Endothelial cell of umbilical vein (primary cell): ENCODE data around the gene ANO9. TPM values are rescaled to one million over a fixed set of nuclear protein-coding genes. Genes with fewer than 3 reads are reported as not detected.

ENCODE experiments used
- BruUV-seq: library from RNA; stranded (reverse); fragments of 400-500 nt; replicated peaks from 2 replicates; lab custom pipeline; 2021; lab: Mats Ljungman, UMichigan
- CTCF ChIA-PET: fragments of 300-600, 350-600 bp; sonication (Branson Sonifier 250); formaldehyde crosslinking; loops from one replicate; lab custom pipeline; 2021; ENCODE audit warnings: antibody characterized with exemption, inconsistent platforms; lab: Charles Lee
- POLR2A ChIA-PET: fragments of 300-600, 350-600 bp; sonication (Branson Sonifier 250); formaldehyde crosslinking; loops from one replicate; lab custom pipeline; 2021; ENCODE audit warnings: antibody characterized with exemption, inconsistent platforms; lab: Charles Lee
- DNase-seq: peaks from one replicate; pipeline ENCODE4 v3.0.0-alpha.2; 2011; ENCODE audit warnings: low read depth, low spot score
- FAIRE-seq: peaks from 2 replicates; lab custom pipeline; 2011; peaks lifted over from hg19 to GRCh38; lab: Jason Lieb, UNC
- H2AFZ ChIP-seq: 2 replicates; pipeline ENCODE4 v1.6.0; 2012; ENCODE audit warnings: low read depth, low read length, control low read depth, inconsistent platforms
- H3K27ac ChIP-seq: 2 replicates; pipeline ENCODE4 v1.5.1; 2011; ENCODE audit warnings: low read depth, mild to moderate bottlenecking, control low read depth, low read length, moderate library complexity; ENCODE audit not compliant: insufficient read depth
- H3K27me3 ChIP-seq, 2 experiments: 2 replicates each; pipeline versions ENCODE4 v1.6.0 to v1.6.1; 2011; ENCODE audit warnings: low read length in 2 of 2, mixed read lengths in 1 of 2; ENCODE audit not compliant: control insufficient read depth in 2 of 2, insufficient read depth in 2 of 2
- H3K36me3 ChIP-seq, 2 experiments: 2 replicates in 1 of 2; 3 replicates in 1 of 2; pipeline ENCODE4 v1.5.1; 2011; ENCODE audit warnings: low read length in 2 of 2, mild to moderate bottlenecking in 1 of 2, moderate library complexity in 1 of 2; ENCODE audit not compliant: control insufficient read depth in 2 of 2, insufficient read depth in 2 of 2; ENCODE audit errors: extremely low read depth in 1 of 2
- H3K4me1 ChIP-seq: 3 replicates; pipeline ENCODE4 v1.5.1; 2011; ENCODE audit warnings: mild to moderate bottlenecking, low read length; ENCODE audit not compliant: control insufficient read depth, insufficient read depth; ENCODE audit errors: extremely low read depth
- H3K4me2 ChIP-seq: 2 replicates; pipeline ENCODE4 v1.6.1; 2011; ENCODE audit warnings: low read length, control low read depth, mixed read lengths; ENCODE audit not compliant: insufficient read depth
- H3K4me3 ChIP-seq, 3 experiments: fragments of 200-600 bp in 1 of 3; sonication (generic), shearing (Covaris generic) in 1 of 3; replicated peaks in 1 of 3; 2 replicates each; pipeline ENCODE4 v1.5.1; 2011 to 2016; ENCODE audit warnings: control low read depth in 3 of 3, low read length in 3 of 3, mild to moderate bottlenecking in 2 of 3, inconsistent platforms in 1 of 3, low read depth in 1 of 3, moderate library complexity in 1 of 3; ENCODE audit not compliant: insufficient read depth in 1 of 3
- H3K79me2 ChIP-seq: 2 replicates; pipeline ENCODE4 v1.6.0; 2012; ENCODE audit warnings: low read length, inconsistent platforms; ENCODE audit not compliant: control insufficient read depth, insufficient read depth
- H3K9ac ChIP-seq: replicated peaks from 2 replicates; pipeline ENCODE3; 2011; ENCODE audit warnings: low read length, control low read depth; ENCODE audit not compliant: insufficient read depth; ENCODE audit errors: extremely low read depth
- H3K9me1 ChIP-seq: replicated peaks from 3 replicates; pipeline ENCODE4 v1.6.0; 2011; ENCODE audit warnings: mild to moderate bottlenecking, low read length; ENCODE audit not compliant: control insufficient read depth, insufficient read depth; ENCODE audit errors: extremely low read depth
- H3K9me3 ChIP-seq: replicated peaks from 2 replicates; pipeline ENCODE4 v1.5.1; 2012; ENCODE audit warnings: low read length, inconsistent platforms; ENCODE audit not compliant: control insufficient read depth, insufficient read depth
- H4K20me1 ChIP-seq: replicated peaks from 2 replicates; pipeline ENCODE3; 2011; ENCODE audit warnings: mild to moderate bottlenecking, low read length; ENCODE audit not compliant: control insufficient read depth, insufficient read depth; ENCODE audit errors: extremely low read depth
- FOS ChIP-seq: IDR thresholded peaks from 2 replicates; pipeline ENCODE4 v1.6.1; 2011; ENCODE audit warnings: mild to moderate bottlenecking, low read length, moderate library complexity, borderline replicate concordance; ENCODE audit not compliant: insufficient read depth
- GATA2 ChIP-seq: IDR thresholded peaks from 2 replicates; pipeline ENCODE4 v1.7.0; 2011; ENCODE audit warnings: low read depth, mild to moderate bottlenecking, moderate library complexity, mixed read lengths, low read length; ENCODE audit not compliant: insufficient read length, insufficient read depth
- JUN ChIP-seq: IDR thresholded peaks from 2 replicates; pipeline ENCODE4 v1.6.1; 2011; ENCODE audit warnings: borderline replicate concordance, low read depth; ENCODE audit not compliant: insufficient read length, insufficient read depth
- POLR2A ChIP-seq: IDR thresholded peaks from 2 replicates; pipeline ENCODE4 v1.6.1; 2012; ENCODE audit warnings: low read depth, mild to moderate bottlenecking, control low read depth, low read length
- POLR2AphosphoS5 ChIP-seq: IDR thresholded peaks from 2 replicates; pipeline ENCODE4 v1.6.1; 2012; ENCODE audit warnings: low read depth, mild to moderate bottlenecking, control low read depth, low read length, moderate library complexity; ENCODE audit not compliant: insufficient read depth
- dilution Hi-C: fragments of 300-500 bp; cut with MboI; formaldehyde crosslinking; loops from one replicate; pipeline ENCODE4 v1.15.0; 2019; ENCODE audit warnings: low sequenced_read_pairs; ENCODE audit not compliant: extremely low pct_ligation_motif_present
- intact Hi-C: fragments of 100-400 bp; cut with micrococcal nuclease; formaldehyde crosslinking; loops from one replicate; pipeline ENCODE4 v1.10.0; 2022
- polyA plus RNA-seq, 4 experiments: library from polyadenylated mRNA; depleted of rRNA in 3 of 4; stranded (reverse) in 3 of 4; unstranded in 1 of 4; fragments of >200 nt; gene quantifications; 2 replicates each; pipeline versions ENCODE4 v1.2.1 to v1.2.3, GENCODE V29; 2011 to 2012; ENCODE audit warnings: missing spikeins in 1 of 4
- total RNA-seq: library from RNA; stranded (reverse); gene quantifications from 2 replicates; pipeline ENCODE4 v1.2.3, GENCODE V29; 2021
- TF ChIP-seq, protein P1 (sequence below): IDR thresholded peaks from 2 replicates; pipeline ENCODE4 v1.6.1; 2011; ENCODE audit not compliant: insufficient read depth, insufficient read length
- TF ChIP-seq, protein P2 (sequence below), 2 donors: IDR thresholded peaks; 1 replicate in 1 of 2; 2 replicates in 1 of 2; pipeline ENCODE4 v1.5.1; 2011; ENCODE audit warnings: low read length in 2 of 2, mild to moderate bottlenecking in 2 of 2, moderate library complexity in 2 of 2, control low read depth in 1 of 2, inconsistent platforms in 1 of 2, low read depth in 1 of 2; ENCODE audit not compliant: insufficient read depth in 1 of 2; ENCODE audit errors: extremely low read depth in 1 of 2

ANO9 gene
- total and polyA plus RNA-seq, 2 donors (not counting 3 experiments of a cell fraction or from before 2014, with no cell fraction given): 0.23 TPM; not detected in 1

GRCh38 chr11:420054-420910 is 21.5 kb downstream of the ANO9 start:
- Histone ChIP-seq H3K79me2 (no peaks in the 10 kb centered on the region), H3K27me3 (peaks cover 7 to 11% of the 10 kb centered on the region in 2 experiments), H3K9me1 (no peaks in the 10 kb centered on the region), H3K9me3 (no peaks in the 10 kb centered on the region), H4K20me1 (no peaks in the 10 kb centered on the region), H3K9ac (no peak overlapping the region), H3K27ac (no peak overlapping the region), H2AFZ (peak overlapping the region; percentile 34), H3K4me3 (no peak overlapping the region), H3K36me3 (no peaks in the 10 kb centered on the region), H3K4me1 (peaks cover 15% of the 10 kb centered on the region), H3K4me2 (no peak overlapping the region)
- dilution Hi-C loops (no loop called here), intact Hi-C loops (no loop called here)
- ChIA-PET POLR2A (no interaction called here), CTCF (interaction anchor here (1.0 kb wide), 1 partner anchor 28 kb away, joined by 4 read pairs; no protein-coding TSS in a partner anchor)
- no peak for FAIRE-seq
- BruUV-seq: no TSS peak
- DNase-seq: no peak
- TF ChIP-seq, protein P1, sequence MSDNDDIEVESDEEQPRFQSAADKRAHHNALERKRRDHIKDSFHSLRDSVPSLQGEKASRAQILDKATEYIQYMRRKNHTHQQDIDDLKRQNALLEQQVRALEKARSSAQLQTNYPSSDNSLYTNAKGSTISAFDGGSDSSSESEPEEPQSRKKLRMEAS: no peak
- TF ChIP-seq FOS: no peak

DNA sequence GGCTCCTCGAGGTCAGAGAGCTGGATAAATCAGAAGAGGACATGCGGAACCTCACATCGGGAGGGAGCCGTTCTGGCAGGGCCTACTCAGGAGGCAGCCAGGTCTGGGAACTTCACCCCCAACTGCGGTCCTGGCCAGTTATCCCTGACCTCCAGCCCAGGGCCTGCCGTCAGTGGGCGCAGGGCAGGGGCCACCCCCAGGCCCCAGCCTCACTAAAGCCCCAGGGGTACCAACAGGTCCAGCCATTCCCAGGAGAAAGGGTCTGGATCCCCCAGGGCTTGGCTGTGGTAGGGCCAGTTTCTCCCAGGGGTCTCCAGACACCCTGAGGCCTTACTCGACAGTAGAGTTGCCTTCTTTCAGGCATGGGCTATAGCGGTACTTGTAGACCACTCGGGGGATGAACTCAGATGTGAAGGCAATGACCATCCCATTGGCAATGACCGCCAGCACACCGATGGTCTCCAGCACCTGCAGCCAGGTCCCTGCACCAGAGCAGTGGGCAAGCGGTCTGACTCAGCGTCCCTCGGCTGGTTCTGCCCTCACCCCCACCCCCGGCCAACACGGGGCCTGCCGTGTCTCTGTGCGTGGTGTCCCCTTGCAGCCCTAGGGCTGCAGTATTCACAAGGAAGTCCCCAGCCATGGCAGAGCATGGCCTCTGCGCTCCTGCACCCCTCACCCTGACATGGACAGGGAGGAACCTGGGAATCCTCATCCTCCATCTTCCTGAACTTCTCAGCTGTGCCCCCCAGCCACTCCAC is 22.4 kb downstream of the ANO9 start:
- intact Hi-C loops: no loop called here
- DNase-seq (no peak), FAIRE-seq (no peak)
- Histone ChIP-seq H3K9me1 (no peaks in the 10 kb centered on the region), H3K36me3 (no peaks in the 10 kb centered on the region), H4K20me1 (no peaks in the 10 kb centered on the region), H3K79me2 (no peaks in the 10 kb centered on the region), H3K9me3 (no peaks in the 10 kb centered on the region), H3K27ac (no peak overlapping the region), H3K4me3 (no peak overlapping the region), H3K27me3 (peaks cover 5 to 7% of the 10 kb centered on the region in 2 experiments), H2AFZ (no peak overlapping the region), H3K9ac (no peak overlapping the region), H3K4me2 (no peak overlapping the region), H3K4me1 (peaks cover 19% of the 10 kb centered on the region)
- no TSS peak for BruUV-seq
- no peak for TF ChIP-seq POLR2AphosphoS5
- no peak for TF ChIP-seq GATA2
- TF ChIP-seq FOS: no peak
- TF ChIP-seq POLR2A: no peak
- TF ChIP-seq, protein P2, sequence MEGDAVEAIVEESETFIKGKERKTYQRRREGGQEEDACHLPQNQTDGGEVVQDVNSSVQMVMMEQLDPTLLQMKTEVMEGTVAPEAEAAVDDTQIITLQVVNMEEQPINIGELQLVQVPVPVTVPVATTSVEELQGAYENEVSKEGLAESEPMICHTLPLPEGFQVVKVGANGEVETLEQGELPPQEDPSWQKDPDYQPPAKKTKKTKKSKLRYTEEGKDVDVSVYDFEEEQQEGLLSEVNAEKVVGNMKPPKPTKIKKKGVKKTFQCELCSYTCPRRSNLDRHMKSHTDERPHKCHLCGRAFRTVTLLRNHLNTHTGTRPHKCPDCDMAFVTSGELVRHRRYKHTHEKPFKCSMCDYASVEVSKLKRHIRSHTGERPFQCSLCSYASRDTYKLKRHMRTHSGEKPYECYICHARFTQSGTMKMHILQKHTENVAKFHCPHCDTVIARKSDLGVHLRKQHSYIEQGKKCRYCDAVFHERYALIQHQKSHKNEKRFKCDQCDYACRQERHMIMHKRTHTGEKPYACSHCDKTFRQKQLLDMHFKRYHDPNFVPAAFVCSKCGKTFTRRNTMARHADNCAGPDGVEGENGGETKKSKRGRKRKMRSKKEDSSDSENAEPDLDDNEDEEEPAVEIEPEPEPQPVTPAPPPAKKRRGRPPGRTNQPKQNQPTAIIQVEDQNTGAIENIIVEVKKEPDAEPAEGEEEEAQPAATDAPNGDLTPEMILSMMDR (IDR thresholded peaks at IDR 0.05; ENCODE audit: extremely low read depth in 1 of 2, insufficient read depth in 1 of 2, low read depth in 1 of 2, low read length in 2 of 2): no peak
- TF ChIP-seq, protein P1: no peak
- no peak for TF ChIP-seq JUN
- ChIA-PET CTCF (no interaction called here), POLR2A (no interaction called here)
- dilution Hi-C loops: no loop called here
